GM21360 (cell line): Measurements from ENCODE around the gene KCNJ5.

ENCODE experiments used
- ATAC-seq: cut with Tn5 transposase; IDR thresholded peaks from one replicate; pipeline ENCODE4 v1.9.1; 2021; ENCODE audit warnings: mild to moderate bottlenecking, moderate library complexity; ENCODE audit not compliant: unreplicated experiment

KCNJ5 gene

GRCh38 chr11:128946648-128947047, 55.5 kb downstream of the KCNJ5 start:
- ATAC-seq, result no peak

- ATAC-seq, result no peak
Measured at GRCh38 chr11:128947773-128948172, 56.6 kb downstream of the KCNJ5 start.

- ATAC-seq, result no peak
Measured at GRCh38 chr11:128948583-128948982, 57.4 kb downstream of the KCNJ5 start.

GRCh38 chr11:128949791-128950454, 58.8 kb downstream of the KCNJ5 start:
- ATAC-seq, result no peak

- ATAC-seq, result no peak
Measured at GRCh38 chr11:128953151-128953550, 62.0 kb downstream of the KCNJ5 start.

- no peak for ATAC-seq
Measured at GRCh38 chr11:128955636-128956035, 64.5 kb downstream of the KCNJ5 start.

GRCh38 chr11:128956401-128957201, 65.4 kb downstream of the KCNJ5 start:
- peak; percentile 58 for ATAC-seq

- no peak for ATAC-seq
Measured at GRCh38 chr11:128957202-128957482, 66.0 kb downstream of the KCNJ5 start.

GRCh38 chr11:128961645-128962044, 70.5 kb downstream of the KCNJ5 start:
- no peak for ATAC-seq

- no peak for ATAC-seq
Measured at GRCh38 chr11:128962896-128963295, 71.7 kb downstream of the KCNJ5 start.

GRCh38 chr11:128963744-128964325, 72.7 kb downstream of the KCNJ5 start:
- ATAC-seq, result no peak

GRCh38 chr11:128964463-128964930, 73.3 kb downstream of the KCNJ5 start:
- ATAC-seq, result no peak

GRCh38 chr11:128965485-128965884, 74.3 kb downstream of the KCNJ5 start:
- peak; percentile 99 for ATAC-seq

GRCh38 chr11:128967578-128967977, 76.4 kb downstream of the KCNJ5 start:
- ATAC-seq, result no peak

GRCh38 chr11:128968916-128969315, 77.8 kb downstream of the KCNJ5 start:
- no peak for ATAC-seq
